Panc1 (cell line): Measurements from ENCODE around the gene NPLOC4. TPM values are rescaled to one million over a fixed set of nuclear protein-coding genes. Genes with fewer than 3 reads are reported as not detected.

Source experiments
- ATAC-seq: fragments of 200-7000 bp; cut with Tn5 transposase; 2 replicates; pipeline ENCODE4 v1.9.1; 2020; ENCODE audit warnings: mild to moderate bottlenecking, moderate library complexity
- BruUV-seq: library from RNA; stranded (reverse); fragments of 400-500 nt; replicated peaks from 2 replicates; lab custom pipeline; 2021; lab: Mats Ljungman, UMichigan
- CTCF ChIA-PET: fragments of 300-600 bp; sonication (Branson Sonifier 250); formaldehyde crosslinking; loops from one replicate; lab custom pipeline; 2022; ENCODE audit warnings: antibody characterized with exemption; lab: Charles Lee
- POLR2A ChIA-PET: fragments of 300-600 bp; sonication (Branson Sonifier 250); formaldehyde crosslinking; loops from one replicate; lab custom pipeline; 2022; ENCODE audit warnings: antibody characterized with exemption; lab: Charles Lee
- DNase-seq: peaks from one replicate; pipeline ENCODE4 v3.0.0-alpha.2; 2010; ENCODE audit warnings: low read depth, low spot score
- H3K27ac ChIP-seq: 2 replicates; pipeline ENCODE4 v1.5.1; 2011; ENCODE audit warnings: mild to moderate bottlenecking, low read length, inconsistent platforms
- H3K27me3 ChIP-seq: fragments of 200-500 bp; sonication (Bioruptor generic); 2 replicates; pipeline ENCODE4 v1.6.0; 2014; ENCODE audit warnings: low read length, inconsistent platforms; ENCODE audit not compliant: control insufficient read depth, insufficient read depth
- H3K36me3 ChIP-seq: fragments of 200-500 bp; sonication (Bioruptor generic); 2 replicates; pipeline ENCODE4 v1.5.1; 2014; ENCODE audit warnings: inconsistent platforms, mild to moderate bottlenecking, low read length, moderate library complexity; ENCODE audit not compliant: control insufficient read depth, insufficient read depth
- H3K4me1 ChIP-seq: 2 replicates; pipeline ENCODE4 v1.5.1; 2011; ENCODE audit warnings: inconsistent platforms, mild to moderate bottlenecking, low read length, moderate library complexity; ENCODE audit not compliant: control insufficient read depth, insufficient read depth
- H3K4me3 ChIP-seq, 2 experiments: 2 replicates each; pipeline ENCODE4 v1.5.1; 2011 to 2012; ENCODE audit warnings: low read depth in 2 of 2, low read length in 2 of 2, mild to moderate bottlenecking in 2 of 2, inconsistent platforms in 1 of 2, moderate library complexity in 1 of 2
- H3K9me3 ChIP-seq: fragments of 200-500 bp; sonication (Bioruptor generic); 2 replicates; pipeline ENCODE4 v1.5.1; 2014; ENCODE audit warnings: low read depth, mild to moderate bottlenecking, inconsistent platforms, low read length, moderate library complexity; ENCODE audit not compliant: control insufficient read depth, insufficient read depth
- CTCF ChIP-seq: fragments of 450-650 bp; IDR thresholded peaks from 2 replicates; pipeline ENCODE4 v1.5.1; 2017; ENCODE audit warnings: mild to moderate bottlenecking
- POLR2AphosphoS5 ChIP-seq: IDR thresholded peaks from 2 replicates; pipeline ENCODE4 v1.6.1; 2012; ENCODE audit warnings: mild to moderate bottlenecking, low read depth, low read length, moderate library complexity
- REST ChIP-seq, 2 experiments: IDR thresholded peaks; 2 replicates each; pipeline ENCODE4 v1.6.1; 2011 to 2012; ENCODE audit warnings: low read depth in 2 of 2, control low read depth in 1 of 2, low read length in 1 of 2, mild to moderate bottlenecking in 1 of 2, moderate library complexity in 1 of 2; ENCODE audit not compliant: insufficient read depth in 1 of 2
- SIN3A ChIP-seq: IDR thresholded peaks from 2 replicates; pipeline ENCODE4 v1.6.1; 2012; ENCODE audit warnings: low read depth, mild to moderate bottlenecking, low read length, moderate library complexity, borderline replicate concordance; ENCODE audit not compliant: insufficient read depth
- TCF7L2 ChIP-seq: IDR thresholded peaks from 2 replicates; pipeline ENCODE4 v1.6.1; 2011; ENCODE audit warnings: mild to moderate bottlenecking, low read depth, low read length, inconsistent platforms
- in situ Hi-C: cut with HindIII; loops from 2 replicates; pipeline ENCODE4 v1.10.0; 2016; ENCODE audit warnings: low sequenced_read_pairs, low pct_unique_long_range_greater_than_20kb
- intact Hi-C: fragments of 100-400 bp; cut with micrococcal nuclease; formaldehyde crosslinking; loops from one replicate; pipeline ENCODE4 v1.10.0; 2022; ENCODE audit not compliant: unreplicated experiment
- total RNA-seq: library from RNA; stranded (reverse); gene quantifications from one replicate; pipeline ENCODE4 v1.2.1, GENCODE V29; 2021; ENCODE audit not compliant: unreplicated experiment

The NPLOC4 gene
- total RNA-seq, 1 experiment from 2014 or later: 246 TPM

GRCh38 chr17:81635973-81636504 lies 873 bp downstream of the NPLOC4 start:
- peak overlapping the region; percentile 76 to 82 for H3K4me3 ChIP-seq
- no TSS peak for BruUV-seq
- intact Hi-C loops (no loop called here), in situ Hi-C loops (no loop called here)
- H3K4me1 ChIP-seq: 0 out of 2 replicates have a peak, but pooled peaks cover 3% of the 10 kb centered on the region
- POLR2A ChIA-PET: interaction anchor here (0.5 kb wide), 1 partner anchor 37 kb away, joined by 3 read pairs; no protein-coding TSS in a partner anchor
- no peaks in the 10 kb centered on the region for H3K27me3 ChIP-seq
- CTCF ChIA-PET: no interaction called here
- peaks cover 5% of the 10 kb centered on the region; the same call in 1 of the 2 replicates for H3K36me3 ChIP-seq
- H3K27ac ChIP-seq: peak overlapping the region; percentile 92
- DNase-seq (no peak), ATAC-seq (peak; percentile 69)
- TF ChIP-seq REST (IDR thresholded peaks at IDR 0.05; ENCODE audit: insufficient read depth in 1 of 2, low read depth in 2 of 2, low read length in 1 of 2) (no peak), POLR2AphosphoS5 (no peak), CTCF (no peak), SIN3A (no peak), TCF7L2 (no peak)
- no peaks in the 10 kb centered on the region for H3K9me3 ChIP-seq

- Histone ChIP-seq H3K9me3 (no peaks in the 10 kb centered on the region), H3K4me1 (0 out of 2 replicates have a peak, but pooled peaks cover 3% of the 10 kb centered on the region), H3K4me3 (peak overlapping the region; percentile 76 to 82), H3K27ac (peak overlapping the region; percentile 92), H3K27me3 (no peaks in the 10 kb centered on the region), H3K36me3 (peaks cover 5% of the 10 kb centered on the region; the same call in 1 of the 2 replicates)
- ChIA-PET POLR2A (no interaction called here), CTCF (no interaction called here)
- TSS peak; percentile 93 for BruUV-seq
- in situ Hi-C loops: no loop called here
- ATAC-seq (no peak), DNase-seq (no peak)
- intact Hi-C loops: no loop called here
- TF ChIP-seq CTCF: no peak
- no peak for TF ChIP-seq REST (IDR thresholded peaks at IDR 0.05; ENCODE audit: insufficient read depth in 1 of 2, low read depth in 2 of 2, low read length in 1 of 2)
- TF ChIP-seq POLR2AphosphoS5: no peak
- no peak for TF ChIP-seq SIN3A
- no peak for TF ChIP-seq TCF7L2
These were observed 1.5 kb downstream of the NPLOC4 start for GRCh38 chr17:81635431-81635830.
